ENCODE results near the gene STT3B. TPM values are rescaled to one million over a fixed set of nuclear protein-coding genes. Genes with fewer than 3 reads are reported as not detected.

STT3B gene
- total RNA-seq, 2 donors from 2014 or later: 126 to 199 TPM

GRCh38 chr3:31534065-31534425 is 1.3 kb downstream of the STT3B start:
- Histone ChIP-seq H3K9me3 (ENCODE audit: control insufficient read depth, low read length) (no peaks in the 10 kb centered on the region), H3K4me1 (ENCODE audit: control insufficient read depth, insufficient read depth, low read length) (peaks cover 15% of the 10 kb centered on the region), H3K4me3 (ENCODE audit: low read length) (peak overlapping the region; percentile 98), H3K9ac (ENCODE audit: extremely low read depth, low read length, poor library complexity, severe bottlenecking) (peak overlapping the region; percentile 76), H3K27ac (ENCODE audit: low read depth, low read length) (no peak overlapping the region), H3K36me3 (ENCODE audit: control insufficient read depth, insufficient read depth, low read length) (peaks cover 35% of the 10 kb centered on the region), H3K27me3 (ENCODE audit: control insufficient read depth, insufficient read depth, low read length, poor library complexity, severe bottlenecking) (no peaks in the 10 kb centered on the region)
- Mint-ChIP-seq H3K27ac (peak overlapping the region; percentile 87), H3K36me3 (ENCODE audit: low read depth) (no peaks in the 10 kb centered on the region), H3K4me1 (peaks cover 40% of the 10 kb centered on the region), H3K9me3 (no peaks in the 10 kb centered on the region), H3K4me3 (no peak overlapping the region), H3K27me3 (ENCODE audit: insufficient read depth) (no peaks in the 10 kb centered on the region)
- WGBS, 2 experiments (ENCODE audit: insufficient coverage in 1 of 2, insufficient read length in 1 of 2): 0 to 7% methylated on average over 1 to 5 of the region's 5 CpGs
- TF ChIP-seq CTCF (conservative IDR thresholded peaks at IDR 0.05): no peak
- DNase-seq: no peak

GRCh38 chr3:31536497-31536896 is 3.8 kb downstream of the STT3B start:
- Histone ChIP-seq H3K9me3 (ENCODE audit: control insufficient read depth, low read length) (no peaks in the 10 kb centered on the region), H3K27me3 (ENCODE audit: control insufficient read depth, insufficient read depth, low read length, poor library complexity, severe bottlenecking) (no peaks in the 10 kb centered on the region), H3K4me1 (ENCODE audit: control insufficient read depth, insufficient read depth, low read length) (peaks cover 15% of the 10 kb centered on the region), H3K36me3 (ENCODE audit: control insufficient read depth, insufficient read depth, low read length) (peaks cover 50% of the 10 kb centered on the region), H3K4me3 (ENCODE audit: low read length) (peak overlapping the region; percentile 98), H3K27ac (ENCODE audit: low read depth, low read length) (no peak overlapping the region), H3K9ac (ENCODE audit: extremely low read depth, low read length, poor library complexity, severe bottlenecking) (peak overlapping the region; percentile 76)
- no peak for DNase-seq
- Mint-ChIP-seq H3K27ac (peak overlapping the region; percentile 56), H3K36me3 (ENCODE audit: low read depth) (peaks cover 6% of the 10 kb centered on the region), H3K9me3 (no peaks in the 10 kb centered on the region), H3K4me1 (peaks cover 52% of the 10 kb centered on the region), H3K27me3 (ENCODE audit: insufficient read depth) (no peaks in the 10 kb centered on the region), H3K4me3 (no peak overlapping the region)
- no peak for TF ChIP-seq CTCF (conservative IDR thresholded peaks at IDR 0.05)
- 60% methylated on average over 1 of the region's 2 CpGs; no CpG with 5 or more reads in 1 of the 2 experiments for WGBS, 2 experiments (ENCODE audit: insufficient coverage in 1 of 2, insufficient read length in 1 of 2)

- H3K27ac ChIP-seq (ENCODE audit: low read depth, low read length): no peak overlapping the region
- no peak for TF ChIP-seq CTCF (conservative IDR thresholded peaks at IDR 0.05)
- H3K36me3 Mint-ChIP-seq (ENCODE audit: low read depth): peaks cover 13% of the 10 kb centered on the region
- peaks cover 18% of the 10 kb centered on the region for H3K4me1 ChIP-seq (ENCODE audit: control insufficient read depth, insufficient read depth, low read length)
- no peak overlapping the region for H3K9ac ChIP-seq (ENCODE audit: extremely low read depth, low read length, poor library complexity, severe bottlenecking)
- 85 to 100% methylated on average over 2 of the region's 2 CpGs for WGBS, 2 experiments (ENCODE audit: insufficient coverage in 1 of 2, insufficient read length in 1 of 2)
- no peaks in the 10 kb centered on the region for H3K27me3 ChIP-seq (ENCODE audit: control insufficient read depth, insufficient read depth, low read length, poor library complexity, severe bottlenecking)
- H3K4me3 ChIP-seq (ENCODE audit: low read length): peak overlapping the region; percentile 98
- H3K27me3 Mint-ChIP-seq (ENCODE audit: insufficient read depth): no peaks in the 10 kb centered on the region
- peaks cover 69% of the 10 kb centered on the region for H3K36me3 ChIP-seq (ENCODE audit: control insufficient read depth, insufficient read depth, low read length)
- no peaks in the 10 kb centered on the region for H3K9me3 Mint-ChIP-seq
- DNase-seq: no peak
- no peak overlapping the region for H3K27ac Mint-ChIP-seq
- H3K4me3 Mint-ChIP-seq: peak overlapping the region; percentile 21
- H3K9me3 ChIP-seq (ENCODE audit: control insufficient read depth, low read length): no peaks in the 10 kb centered on the region
- peaks cover 52% of the 10 kb centered on the region for H3K4me1 Mint-ChIP-seq
Measured at GRCh38 chr3:31538801-31539200, 6.1 kb downstream of the STT3B start.
